GM12801 (cell line): ENCODE measurements around the gene NRF1.

Experiments used
- CTCF ChIP-seq: IDR thresholded peaks from one replicate; pipeline ENCODE4 v1.5.1; 2011; ENCODE audit warnings: control low read depth; ENCODE audit not compliant: insufficient read length; ENCODE audit errors: extremely low read depth

NRF1 gene

GRCh38 chr7:129630341-129630740 is 18.8 kb downstream of the NRF1 start:
- no peak for TF ChIP-seq CTCF

- TF ChIP-seq CTCF, result no peak
Measured at GRCh38 chr7:129634361-129635034, 23.0 kb downstream of the NRF1 start.

DNA sequence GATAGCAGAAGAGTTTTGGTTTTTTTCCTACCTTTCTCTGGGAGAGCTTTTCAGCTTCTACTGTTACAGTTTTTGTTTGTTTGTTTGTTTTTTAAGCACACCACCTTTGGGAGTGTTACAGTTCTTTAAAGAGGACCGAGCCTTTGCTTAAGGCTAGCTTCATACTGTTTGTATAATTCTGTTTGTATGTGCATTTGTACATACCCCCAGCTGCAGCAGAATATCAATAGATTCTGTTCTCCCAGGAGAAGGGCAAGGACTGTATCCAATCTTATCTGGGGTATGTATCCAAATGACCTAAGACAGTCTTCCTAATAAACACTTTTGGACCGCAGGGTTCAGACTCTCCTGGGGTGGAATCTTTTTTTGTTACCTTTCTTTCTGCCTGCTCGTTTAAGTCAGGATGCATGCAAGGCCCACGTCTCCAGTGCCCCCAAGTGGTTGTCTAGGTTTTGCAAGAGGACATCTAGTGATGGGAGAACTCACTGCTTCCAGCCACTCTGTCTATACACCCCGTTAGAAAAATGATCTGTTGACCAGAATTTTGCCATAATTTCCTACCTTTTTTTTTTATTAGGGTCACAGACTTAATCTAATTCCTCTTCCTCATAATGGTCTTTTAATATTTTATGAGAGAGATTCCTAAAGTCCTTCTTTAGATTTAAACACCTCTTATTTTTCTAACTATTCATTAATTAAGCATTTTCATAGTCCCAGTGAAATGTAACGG is 23.9 kb downstream of the NRF1 start:
- no peak for TF ChIP-seq CTCF

GRCh38 chr7:129636641-129637040 is 25.1 kb downstream of the NRF1 start:
- TF ChIP-seq CTCF, result no peak

- no peak for TF ChIP-seq CTCF
Measured at GRCh38 chr7:129640400-129640799, 28.9 kb downstream of the NRF1 start.

DNA sequence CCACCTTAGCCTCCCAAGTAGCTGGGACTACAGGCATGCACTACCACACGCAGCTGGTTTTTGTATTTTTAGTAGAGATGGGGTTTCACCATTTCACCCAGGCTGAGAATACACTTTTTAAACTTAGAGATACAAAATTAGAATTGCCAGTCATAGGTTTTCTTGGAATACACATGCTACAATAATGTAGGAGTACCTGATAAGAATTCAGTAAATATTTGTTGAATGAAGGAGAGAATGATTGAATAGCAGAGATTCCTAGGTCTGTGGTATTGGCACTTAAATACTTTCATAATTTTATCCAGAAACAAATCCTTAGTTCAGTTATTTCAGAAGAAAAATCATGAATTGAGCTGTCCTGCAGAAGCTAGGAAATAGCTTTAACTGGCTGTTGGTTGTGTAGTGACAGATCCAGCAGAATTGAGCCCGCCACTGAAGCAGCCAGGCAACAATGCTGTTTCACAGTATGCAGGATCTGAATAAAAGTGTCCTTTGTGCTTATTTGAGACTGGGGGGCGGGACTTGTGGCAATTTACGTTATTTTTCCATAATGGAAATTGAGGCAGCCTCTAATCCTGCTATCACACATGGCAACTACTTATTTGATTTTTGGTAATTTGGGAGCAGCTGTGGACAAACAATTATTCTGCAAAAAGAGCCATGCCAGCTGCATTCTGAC is 31.5 kb downstream of the NRF1 start:
- no peak for TF ChIP-seq CTCF

- no peak for TF ChIP-seq CTCF
Measured at GRCh38 chr7:129643550-129644170, 32.1 kb downstream of the NRF1 start.
